ENCODE measurements around the gene SDK1.

Gene SDK1

GRCh38 chr7:3336042-3336665 lies 35.1 kb downstream of the SDK1 start:
- no peak for DNase-seq

- DNase-seq = no peak
These were observed 37.1 kb downstream of the SDK1 start for GRCh38 chr7:3338161-3338560.

DNA sequence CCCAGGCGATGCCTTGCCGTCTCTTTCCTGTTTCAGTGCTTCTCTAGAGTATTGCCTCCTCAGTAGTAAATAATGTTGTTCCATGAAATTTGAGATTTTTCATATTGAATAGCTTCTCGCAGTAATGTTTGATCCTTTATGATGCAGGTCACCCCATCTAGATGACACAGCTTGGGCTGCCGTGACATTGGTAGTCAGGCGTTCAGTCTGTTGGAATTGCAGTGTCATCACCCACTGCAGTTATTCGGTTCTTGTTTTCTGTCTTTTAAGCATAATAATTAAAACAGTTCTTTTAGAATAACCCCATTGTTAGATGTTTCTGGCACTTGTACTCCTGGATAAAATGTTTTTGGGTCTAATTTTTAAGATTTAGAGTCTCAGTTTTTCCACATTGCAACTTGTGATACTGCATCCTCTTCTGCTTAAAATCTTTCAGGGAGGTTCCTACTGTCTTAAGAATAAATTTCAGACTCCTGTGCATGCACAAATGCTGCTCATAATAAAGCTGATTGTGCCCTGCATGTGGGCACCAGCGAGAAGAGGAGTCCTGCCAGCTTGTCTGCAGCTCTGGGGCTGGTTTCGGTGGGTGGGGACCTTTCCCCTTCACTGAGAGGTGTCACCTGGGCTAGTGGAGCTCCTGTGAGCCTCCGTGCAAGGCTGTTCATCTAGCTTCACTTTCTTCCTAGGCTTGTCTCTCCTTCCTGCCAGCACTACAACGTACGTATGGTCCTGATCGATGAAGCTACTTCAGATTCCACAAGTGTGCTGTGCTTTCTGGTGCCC lies 44.8 kb downstream of the SDK1 start:
- no peak for DNase-seq

- no peak for DNase-seq
These were observed 48.1 kb downstream of the SDK1 start for GRCh38 chr7:3349126-3349525.

DNA sequence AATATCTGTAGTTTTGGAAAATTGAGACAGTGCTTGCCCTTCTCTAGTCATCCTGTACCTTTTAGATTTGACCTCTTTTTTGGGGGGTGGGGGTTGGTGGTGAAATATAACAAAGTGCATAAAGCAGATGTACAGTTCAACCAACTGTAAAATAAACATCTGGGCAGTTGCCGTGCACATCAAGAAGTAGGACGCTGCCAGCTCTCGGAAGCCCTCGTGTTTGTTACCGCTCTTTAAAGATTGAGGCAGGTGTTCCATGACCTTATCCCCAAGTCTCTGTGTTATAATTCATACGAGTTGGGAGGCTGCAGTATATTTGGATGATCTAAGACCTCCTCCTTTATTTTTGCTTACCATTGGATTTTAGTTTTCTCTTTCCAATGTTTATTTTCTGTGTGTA lies 55.1 kb downstream of the SDK1 start:
- no peak for DNase-seq

- no peak for DNase-seq
These were observed 57.9 kb downstream of the SDK1 start for GRCh38 chr7:3358991-3359390.

GRCh38 chr7:3367261-3367660 lies 66.2 kb downstream of the SDK1 start:
- DNase-seq = no peak

DNA sequence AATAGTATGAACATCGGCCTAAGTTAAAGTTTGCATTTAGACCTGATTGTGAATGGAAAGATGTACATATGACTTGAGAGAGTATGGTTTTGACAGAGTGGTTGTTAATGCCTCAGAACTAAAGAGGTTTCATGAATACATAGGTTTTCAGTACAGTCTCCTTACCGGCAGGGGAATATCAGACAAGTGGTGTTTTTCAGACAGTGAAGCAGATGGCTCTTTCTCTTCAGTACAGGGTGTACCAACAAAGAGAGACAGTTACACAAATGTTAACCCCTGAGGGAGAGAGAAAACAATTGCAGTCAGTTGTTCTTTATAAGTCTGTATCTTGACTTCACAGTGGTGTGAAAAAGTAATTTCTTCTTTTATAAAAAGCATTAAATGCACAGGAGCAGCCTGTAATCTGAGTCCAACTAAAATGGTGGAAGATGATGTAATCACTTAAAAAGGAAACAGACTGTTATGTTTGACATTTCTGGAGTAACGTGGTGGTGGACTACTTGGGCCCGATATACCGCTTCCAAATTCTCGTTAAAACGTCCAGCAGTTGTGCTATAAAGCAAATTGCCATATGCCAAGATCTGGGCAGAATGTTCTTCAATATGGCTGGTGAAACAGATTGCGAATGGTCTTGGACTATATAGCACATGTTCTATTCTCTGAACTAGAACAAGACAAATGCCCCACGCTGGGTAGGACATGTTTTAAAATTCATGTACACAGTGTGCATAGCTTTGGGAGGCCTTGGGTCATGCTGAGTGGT lies 69.2 kb downstream of the SDK1 start:
- no peak for DNase-seq

DNA sequence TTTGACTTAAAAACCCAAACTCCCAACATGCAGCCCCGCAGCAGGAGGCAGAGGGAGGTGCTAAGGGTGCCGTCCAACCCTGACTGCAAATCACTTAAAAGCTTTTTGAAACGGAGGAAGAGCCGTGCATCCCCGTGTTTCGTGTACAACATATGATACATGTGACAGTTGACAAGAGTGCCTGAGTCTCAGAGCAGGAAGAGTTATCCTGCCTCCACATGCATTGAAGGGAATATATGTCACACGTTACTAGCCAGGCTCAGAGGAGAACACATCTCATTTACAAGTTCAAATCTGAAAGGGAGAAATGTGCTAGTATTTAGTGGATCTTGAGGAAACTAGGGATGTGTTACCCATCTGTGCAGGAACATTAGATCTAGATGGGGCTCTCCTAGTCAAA lies 69.9 kb downstream of the SDK1 start:
- no peak for DNase-seq

DNA sequence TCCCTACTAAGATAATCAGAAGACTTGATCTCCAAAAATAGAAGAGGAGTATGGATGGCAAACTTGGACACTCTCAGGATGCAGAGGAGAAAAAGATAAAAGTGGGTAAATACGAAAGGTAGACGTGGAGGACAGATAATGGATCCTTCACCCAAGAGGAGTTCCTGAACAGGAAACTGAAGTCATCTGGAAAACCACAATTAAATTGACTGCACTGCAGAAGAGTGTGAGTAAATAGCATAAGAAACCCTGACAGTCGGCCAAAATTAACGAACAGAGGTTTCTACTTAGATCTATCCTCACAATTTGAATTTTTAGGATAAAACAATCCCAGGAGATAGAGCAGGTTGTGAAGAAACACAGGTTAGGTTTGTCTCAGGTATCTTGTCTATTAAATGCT lies 70.5 kb downstream of the SDK1 start:
- DNase-seq = no peak

GRCh38 chr7:3374239-3374638 lies 73.2 kb downstream of the SDK1 start:
- DNase-seq = no peak

DNA sequence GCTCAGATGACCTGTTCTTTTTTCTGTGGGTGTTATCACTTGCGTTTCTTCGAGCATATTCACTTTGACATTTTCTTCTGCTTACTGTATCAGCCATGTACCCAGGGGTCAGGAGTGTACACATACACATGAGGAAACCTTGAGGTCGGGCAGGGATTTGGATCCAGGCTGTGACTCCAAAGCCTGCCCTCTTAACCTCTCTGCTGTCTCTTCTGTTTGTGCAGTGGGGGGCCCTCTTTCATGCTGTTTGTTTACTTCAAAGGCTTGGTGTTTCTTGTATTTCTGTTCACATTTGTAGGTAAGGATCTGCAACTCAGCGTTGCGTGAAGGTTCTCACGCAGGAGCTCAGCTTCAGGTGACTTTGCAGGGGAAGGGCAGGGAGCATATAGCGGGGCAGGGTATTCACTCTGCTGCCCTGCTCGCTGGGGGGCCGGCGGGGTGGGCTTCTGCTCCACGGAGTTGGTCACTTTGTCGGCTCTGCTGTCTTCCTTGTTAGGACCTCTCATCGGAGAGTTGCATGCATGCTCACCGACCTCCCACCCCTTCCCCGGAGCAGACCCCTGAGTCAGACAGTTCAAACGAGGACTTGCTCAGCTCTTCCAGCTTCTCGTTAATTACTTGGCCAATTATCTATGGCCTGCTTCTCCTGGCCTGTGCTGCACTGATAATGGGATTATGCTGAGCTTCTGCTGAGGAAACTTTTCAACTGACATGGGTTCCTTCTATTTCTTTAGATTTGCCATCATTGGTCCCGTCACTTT lies 77.5 kb downstream of the SDK1 start:
- DNase-seq = no peak

DNA sequence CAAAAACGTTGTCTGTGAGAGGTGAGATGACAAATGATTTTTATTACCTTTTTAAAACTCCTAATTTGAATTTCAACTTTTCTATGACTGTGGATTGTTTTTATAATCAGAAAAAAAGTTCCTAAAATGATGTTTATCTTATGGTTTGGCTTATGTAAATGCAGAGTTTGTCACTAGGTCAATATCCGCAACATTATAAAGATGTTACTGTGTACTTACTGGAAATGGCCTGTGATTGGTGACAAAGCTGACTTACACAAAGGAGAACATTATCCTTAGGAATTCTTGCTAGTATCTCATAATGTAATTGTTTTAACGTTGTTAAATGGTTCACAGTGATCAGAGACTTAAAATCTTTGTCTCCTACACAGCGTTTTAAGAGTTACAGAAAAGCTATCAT lies 79.0 kb downstream of the SDK1 start:
- no peak for DNase-seq

DNA sequence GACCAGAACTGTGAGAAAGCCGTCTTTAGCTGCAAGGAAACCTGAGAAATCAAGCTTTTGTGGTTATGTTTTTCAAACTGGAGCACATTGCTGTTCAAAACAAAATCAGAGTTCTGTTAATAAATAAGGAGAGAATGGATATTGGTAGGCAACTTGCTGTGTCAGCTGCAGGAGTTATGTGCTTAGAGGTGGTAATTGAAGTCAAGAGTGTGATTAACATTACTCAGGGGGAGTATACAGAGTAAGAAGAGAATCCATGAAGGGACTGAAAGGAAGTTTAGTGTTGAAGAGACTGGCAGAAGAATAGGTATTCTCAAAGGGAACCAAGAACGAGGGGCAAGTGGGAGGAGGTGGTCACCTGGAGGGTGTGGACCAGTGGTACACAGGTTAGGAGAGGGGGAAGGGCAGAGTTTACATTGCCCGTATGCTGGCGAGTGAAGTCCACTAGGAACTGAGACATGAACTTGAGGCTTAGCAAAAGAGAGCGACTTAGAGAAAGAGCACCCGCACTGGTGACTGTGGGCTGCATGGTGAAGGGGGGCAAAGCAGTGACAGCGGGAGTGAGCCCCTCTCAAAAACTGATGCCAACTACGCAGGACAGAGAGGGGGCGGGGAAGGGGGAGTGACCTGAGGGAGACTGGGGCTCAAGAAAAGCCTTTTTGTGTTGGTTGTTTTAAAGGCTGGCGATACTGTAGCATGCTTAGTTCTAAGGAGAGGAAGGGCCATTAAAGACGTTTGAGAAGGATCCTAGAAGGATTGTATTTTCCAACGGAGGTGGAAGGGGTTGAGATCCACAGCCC lies 80.0 kb downstream of the SDK1 start:
- no peak for DNase-seq

GRCh38 chr7:3386423-3387190 lies 85.6 kb downstream of the SDK1 start:
- no peak for DNase-seq

GRCh38 chr7:3393862-3394261 lies 92.8 kb downstream of the SDK1 start:
- DNase-seq = no peak

- DNase-seq = no peak
These were observed 96.3 kb downstream of the SDK1 start for GRCh38 chr7:3397324-3397723.

- peak; percentile 40 for DNase-seq
These were observed 98.8 kb downstream of the SDK1 start for GRCh38 chr7:3399858-3400257.

DNA sequence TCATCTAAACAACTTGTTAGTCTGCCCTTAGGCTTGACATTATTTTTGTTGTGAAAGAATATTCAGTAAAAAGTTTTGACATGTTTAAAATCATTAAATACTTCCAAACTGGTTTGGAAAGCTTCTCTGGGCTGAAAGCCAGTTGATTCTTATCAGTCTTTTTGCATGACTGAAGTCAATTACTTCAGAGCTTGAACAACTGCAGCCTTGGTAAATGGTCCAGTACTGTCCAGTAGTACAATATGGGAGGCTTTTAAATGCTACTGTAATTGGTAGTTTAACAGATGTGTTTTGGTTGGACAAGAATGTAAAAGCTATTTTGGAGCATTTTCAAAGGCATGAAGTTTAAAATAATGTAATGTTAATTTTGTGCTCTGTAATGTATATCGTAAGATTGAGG lies 103.4 kb downstream of the SDK1 start:
- no peak for DNase-seq

DNA sequence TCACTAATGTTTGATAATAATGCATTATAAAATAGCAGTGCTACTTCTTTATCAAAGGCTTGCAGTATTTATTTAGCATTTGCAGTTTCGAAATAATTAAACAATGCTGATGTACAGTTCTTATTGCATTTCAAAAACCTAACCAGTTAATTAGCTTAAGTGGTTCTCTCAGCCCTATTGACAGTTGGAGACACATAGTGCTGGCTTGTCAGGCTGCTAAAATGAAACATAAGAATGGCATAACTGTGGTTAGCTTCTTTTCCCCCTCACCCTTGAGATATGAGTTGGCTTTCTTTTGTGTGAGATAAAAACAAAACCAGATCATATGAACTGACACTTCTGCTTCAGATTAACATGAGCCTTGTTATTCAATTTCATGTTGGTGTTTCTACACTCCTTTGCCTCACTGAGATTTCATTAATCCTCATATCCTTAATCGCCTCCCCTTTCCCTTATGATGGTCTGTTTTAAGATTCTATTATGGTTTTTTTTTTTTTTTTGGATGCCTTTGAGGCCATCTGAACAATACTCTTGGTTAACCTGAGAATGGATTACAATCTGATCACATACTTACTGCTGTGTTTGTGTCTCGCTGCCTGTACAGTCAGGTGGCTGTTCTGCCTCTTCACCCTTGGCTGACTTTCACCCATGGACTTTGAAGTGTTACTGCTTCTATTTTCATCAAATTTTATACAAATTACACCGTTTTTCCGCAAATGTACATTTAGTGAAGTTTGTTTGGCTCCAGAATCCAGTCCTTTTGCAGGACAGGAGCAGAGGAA lies 108.0 kb downstream of the SDK1 start:
- DNase-seq = peak; percentile 2

DNA sequence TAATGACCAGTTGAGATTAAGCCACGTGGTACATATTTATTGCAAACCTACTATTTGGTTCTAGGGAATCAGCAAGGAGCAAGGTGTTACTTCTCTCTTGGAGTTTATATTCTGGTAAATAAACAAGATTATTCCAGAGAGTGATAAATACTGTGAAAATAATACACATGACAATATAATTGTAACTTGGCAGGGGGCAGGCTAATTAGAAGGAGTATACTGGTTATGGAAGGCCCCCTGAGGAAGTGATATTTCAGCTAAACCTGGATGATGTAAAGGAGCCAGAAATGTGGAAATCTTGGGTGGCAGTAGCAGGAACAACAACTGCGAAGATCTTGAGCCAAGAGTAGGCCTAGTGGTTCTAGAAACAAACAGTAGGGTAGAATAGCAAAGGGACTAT lies 111.8 kb downstream of the SDK1 start:
- no peak for DNase-seq
